GM20000 (cell line): Measurements from ENCODE around the gene SPATA31E1.

Source experiments
- DNase-seq: peaks from one replicate; pipeline ENCODE4 v3.0.0; 2012; ENCODE audit warnings: low spot score
- TF ChIP-seq, protein P1 (sequence below): IDR thresholded peaks from 2 replicates; pipeline ENCODE4 v1.5.1; 2012; ENCODE audit warnings: mild to moderate bottlenecking, control low read depth; ENCODE audit errors: extremely low read depth, missing control alignments

The SPATA31E1 gene

GRCh38 chr9:87886210-87886932 is 3.7 kb downstream of the SPATA31E1 start:
- no peak for DNase-seq
- TF ChIP-seq, protein P1, sequence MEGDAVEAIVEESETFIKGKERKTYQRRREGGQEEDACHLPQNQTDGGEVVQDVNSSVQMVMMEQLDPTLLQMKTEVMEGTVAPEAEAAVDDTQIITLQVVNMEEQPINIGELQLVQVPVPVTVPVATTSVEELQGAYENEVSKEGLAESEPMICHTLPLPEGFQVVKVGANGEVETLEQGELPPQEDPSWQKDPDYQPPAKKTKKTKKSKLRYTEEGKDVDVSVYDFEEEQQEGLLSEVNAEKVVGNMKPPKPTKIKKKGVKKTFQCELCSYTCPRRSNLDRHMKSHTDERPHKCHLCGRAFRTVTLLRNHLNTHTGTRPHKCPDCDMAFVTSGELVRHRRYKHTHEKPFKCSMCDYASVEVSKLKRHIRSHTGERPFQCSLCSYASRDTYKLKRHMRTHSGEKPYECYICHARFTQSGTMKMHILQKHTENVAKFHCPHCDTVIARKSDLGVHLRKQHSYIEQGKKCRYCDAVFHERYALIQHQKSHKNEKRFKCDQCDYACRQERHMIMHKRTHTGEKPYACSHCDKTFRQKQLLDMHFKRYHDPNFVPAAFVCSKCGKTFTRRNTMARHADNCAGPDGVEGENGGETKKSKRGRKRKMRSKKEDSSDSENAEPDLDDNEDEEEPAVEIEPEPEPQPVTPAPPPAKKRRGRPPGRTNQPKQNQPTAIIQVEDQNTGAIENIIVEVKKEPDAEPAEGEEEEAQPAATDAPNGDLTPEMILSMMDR, result no peak

- TF ChIP-seq, protein P1, result no peak
- DNase-seq, result no peak
Measured at GRCh38 chr9:87886933-87887505, 4.3 kb downstream of the SPATA31E1 start.

DNA sequence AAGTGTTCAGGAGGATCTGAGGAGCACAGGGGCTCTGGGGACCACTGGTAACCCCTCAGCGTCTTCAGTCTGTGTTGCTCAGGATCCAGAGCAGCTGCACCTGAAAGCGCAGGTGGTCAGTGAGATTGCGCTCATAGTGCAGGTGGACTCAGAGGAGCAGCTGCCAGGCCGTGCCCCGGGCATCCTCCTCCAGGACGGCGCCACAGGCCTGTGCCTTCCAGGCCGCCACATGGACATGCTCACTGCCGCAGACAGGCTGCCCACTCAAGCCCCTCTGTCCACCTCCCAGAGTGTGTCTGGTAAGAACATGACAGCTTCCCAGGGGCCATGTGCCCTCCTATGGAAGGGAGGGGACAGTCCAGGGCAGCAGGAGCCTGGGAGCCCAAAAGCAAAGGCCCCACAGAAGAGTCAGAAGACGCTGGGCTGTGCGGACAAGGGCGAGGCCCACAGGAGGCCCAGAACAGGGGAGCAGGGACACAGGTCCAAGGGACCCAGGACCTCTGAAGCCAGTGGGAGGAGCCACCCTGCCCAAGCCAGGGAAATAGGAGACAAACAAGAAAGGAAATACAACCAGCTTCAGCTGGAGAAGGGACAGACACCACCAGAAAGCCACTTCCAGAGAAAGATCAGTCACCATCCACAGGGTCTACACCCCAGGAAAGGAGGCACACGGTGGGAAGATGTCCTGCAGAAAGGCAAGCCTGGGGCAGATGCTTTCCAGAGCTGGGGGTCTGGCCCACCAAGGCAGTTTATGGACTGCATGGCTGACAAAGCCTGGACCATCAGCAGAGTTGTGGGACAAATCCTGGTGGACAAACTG is 5.2 kb downstream of the SPATA31E1 start:
- DNase-seq, result no peak
- TF ChIP-seq, protein P1, result no peak

- no peak for DNase-seq
- TF ChIP-seq, protein P1, result no peak
Measured at GRCh38 chr9:87888501-87888900, 5.8 kb downstream of the SPATA31E1 start.

DNA sequence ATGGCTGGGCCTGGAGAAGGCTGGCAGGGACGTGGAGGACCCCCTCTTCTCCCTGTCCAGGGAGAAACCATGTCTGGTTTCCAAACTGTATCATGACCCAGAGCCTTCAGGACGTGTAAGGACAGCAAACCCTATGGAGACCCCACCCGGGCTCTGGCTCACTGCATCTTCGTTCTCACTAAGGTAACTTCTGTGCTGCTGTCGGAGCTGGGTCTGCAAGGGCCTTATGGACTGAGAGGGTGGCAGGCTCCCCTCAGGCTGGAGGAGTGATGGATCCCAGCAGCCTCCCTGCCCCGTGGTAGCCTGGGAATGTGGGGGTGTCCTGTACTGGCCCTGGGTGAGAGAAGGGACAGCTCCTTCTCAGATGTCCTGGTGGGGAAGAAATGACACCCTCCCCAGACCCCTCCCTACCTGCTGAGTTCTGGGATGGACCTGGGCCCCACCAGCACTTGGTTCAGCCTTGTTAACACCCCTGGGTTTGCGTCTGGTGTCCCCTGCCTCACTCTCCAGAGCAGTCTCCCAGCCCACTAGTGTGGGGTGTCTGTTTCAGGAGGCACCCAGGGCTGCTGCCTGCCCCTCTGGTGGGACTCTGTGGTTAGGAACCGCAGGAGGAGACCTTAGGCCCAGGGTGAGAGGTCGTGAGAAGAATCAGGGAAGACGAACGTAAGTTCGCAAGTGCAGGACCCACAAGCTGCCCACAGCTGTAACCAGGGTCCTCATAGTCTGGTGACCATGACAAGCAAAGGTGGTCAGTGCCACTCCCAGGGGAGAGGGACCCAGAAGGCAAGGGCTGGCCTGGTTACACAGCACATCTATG is 6.6 kb downstream of the SPATA31E1 start:
- no peak for DNase-seq
- TF ChIP-seq, protein P1, result no peak

DNA sequence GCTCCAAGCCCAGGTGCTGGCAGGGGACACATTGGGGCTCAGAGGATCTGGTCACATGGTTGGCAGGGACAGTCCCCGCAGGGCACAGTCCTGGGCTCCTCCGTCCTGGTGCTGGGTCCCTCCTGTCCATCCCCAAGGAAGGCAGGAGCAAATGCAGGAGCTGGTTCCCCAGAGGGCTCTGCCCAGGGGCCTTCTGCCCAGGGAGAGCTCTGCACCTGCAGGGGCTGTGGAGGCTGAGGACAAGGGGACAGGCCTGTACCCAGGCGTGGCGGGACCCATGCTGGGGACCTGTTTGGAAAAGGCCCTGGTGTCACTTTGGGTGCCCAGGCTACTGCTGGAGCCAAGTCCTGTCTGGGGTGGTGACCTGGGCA is 7.2 kb downstream of the SPATA31E1 start:
- TF ChIP-seq, protein P1, result no peak
- no peak for DNase-seq
